ENCODE results near the gene WDR73.

- no peak for TF ChIP-seq SPI1 (IDR thresholded peaks at IDR 0.05; ENCODE audit: borderline replicate concordance, low read depth)
- no peak for TF ChIP-seq CTCF (IDR thresholded peaks at IDR 0.05; ENCODE audit: insufficient read depth, low read length)
- no peak for TF ChIP-seq REST (IDR thresholded peaks at IDR 0.05; ENCODE audit: insufficient replicate concordance, low read depth)
- no peak for TF ChIP-seq POLR2AphosphoS5 (IDR thresholded peaks at IDR 0.05; ENCODE audit: low read depth)
These were observed 6.4 kb downstream of the WDR73 start for GRCh38 chr15:84647726-84648125.
